Measurements from ENCODE around the gene CSPG4. TPM values are rescaled to one million over a fixed set of nuclear protein-coding genes. Genes with fewer than 3 reads are reported as not detected.

CSPG4 gene
- total RNA-seq, 2 experiments from 2014 or later, result 0.02 TPM

DNA sequence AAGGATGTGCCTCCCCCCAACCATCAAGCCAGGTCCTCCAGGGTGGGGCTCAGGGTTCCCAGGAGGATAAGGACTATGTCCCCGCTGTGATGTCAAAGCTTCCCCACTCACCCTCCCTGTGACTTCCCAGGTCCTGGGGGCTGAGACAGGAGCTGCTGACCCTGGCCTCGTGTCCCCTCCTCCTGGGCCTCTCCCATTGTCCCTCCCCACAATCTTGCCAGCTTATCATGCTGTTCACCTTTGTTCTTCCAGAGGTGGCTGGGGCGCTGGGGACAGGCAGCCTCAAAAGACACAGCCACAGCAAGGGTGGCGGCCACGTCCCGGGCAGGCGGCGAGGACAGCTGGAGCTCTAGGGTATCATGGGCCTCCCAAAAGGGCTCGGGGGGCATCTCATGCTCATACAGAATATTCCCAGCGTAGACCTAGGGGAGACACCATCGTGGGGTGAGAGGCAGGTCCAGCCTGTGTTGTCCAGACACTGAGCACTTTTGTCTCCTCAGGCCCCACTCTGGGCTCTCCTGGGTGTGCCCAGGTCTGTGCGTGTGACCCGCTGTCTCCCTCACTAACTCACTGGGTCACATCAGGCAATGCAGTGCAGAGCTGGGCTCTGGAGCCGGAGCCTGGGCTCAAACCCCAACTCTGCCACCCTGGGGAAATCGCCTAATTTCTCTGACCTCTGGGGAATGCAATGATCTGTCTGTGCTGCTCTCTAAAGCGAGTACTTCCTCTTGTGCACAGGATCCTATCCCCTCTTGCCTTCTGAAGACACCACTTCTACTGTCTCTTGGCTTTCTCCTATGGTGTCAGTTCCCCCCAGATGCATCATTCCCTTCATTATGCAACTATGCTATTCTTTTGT lies 35.0 kb downstream of the CSPG4 start:
- POLR2A ChIA-PET, result interaction anchor here (0.6 kb wide), 1 partner anchor 564 kb away, joined by 9 read pairs; no protein-coding TSS in a partner anchor
- CTCF ChIA-PET, result interaction anchor here (0.7 kb wide), 1 partner anchor 129 kb away, joined by 4 read pairs; no protein-coding TSS in a partner anchor

DNA sequence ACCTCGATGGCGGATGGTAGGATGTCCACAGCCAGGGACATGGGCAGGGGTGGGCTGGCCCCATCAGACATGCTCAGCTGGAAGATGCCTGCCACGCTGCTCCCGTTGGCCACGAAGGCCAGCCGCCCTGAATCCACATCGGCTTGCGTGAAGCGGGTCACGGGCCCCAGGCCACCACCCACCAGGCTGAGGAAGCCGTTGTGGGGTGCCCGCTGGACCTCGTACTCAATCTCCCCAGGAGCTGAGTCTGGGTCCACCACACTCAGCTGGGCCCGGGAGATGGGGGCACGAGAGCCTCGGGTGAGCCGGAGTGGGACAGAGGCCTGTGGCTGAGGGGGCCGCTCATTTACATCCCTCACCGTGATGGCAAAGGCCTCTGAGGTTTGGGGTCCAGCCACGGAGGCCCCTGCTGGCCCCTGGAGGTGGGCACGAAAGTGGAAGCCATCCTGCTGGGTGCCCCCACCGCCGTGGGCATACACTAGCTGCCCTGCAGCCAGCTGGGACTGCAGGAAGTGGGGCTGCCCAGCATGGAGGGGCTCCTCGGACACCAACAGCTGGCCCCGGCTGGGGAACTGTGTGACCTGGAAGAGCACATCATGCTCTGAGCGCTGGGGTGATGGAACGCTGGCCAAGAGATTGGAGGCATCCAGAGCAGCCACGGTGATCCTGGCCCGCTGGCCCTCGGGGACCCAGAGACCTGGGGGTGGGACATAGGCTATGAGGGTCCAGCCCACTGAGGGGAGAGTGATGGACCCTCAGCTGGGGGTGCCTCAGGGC lies 35.8 kb downstream of the CSPG4 start:
- CTCF ChIA-PET, result interaction anchor here (0.7 kb wide), 1 partner anchor 128 kb away, joined by 4 read pairs; no protein-coding TSS in a partner anchor
- POLR2A ChIA-PET, result no interaction called here

DNA sequence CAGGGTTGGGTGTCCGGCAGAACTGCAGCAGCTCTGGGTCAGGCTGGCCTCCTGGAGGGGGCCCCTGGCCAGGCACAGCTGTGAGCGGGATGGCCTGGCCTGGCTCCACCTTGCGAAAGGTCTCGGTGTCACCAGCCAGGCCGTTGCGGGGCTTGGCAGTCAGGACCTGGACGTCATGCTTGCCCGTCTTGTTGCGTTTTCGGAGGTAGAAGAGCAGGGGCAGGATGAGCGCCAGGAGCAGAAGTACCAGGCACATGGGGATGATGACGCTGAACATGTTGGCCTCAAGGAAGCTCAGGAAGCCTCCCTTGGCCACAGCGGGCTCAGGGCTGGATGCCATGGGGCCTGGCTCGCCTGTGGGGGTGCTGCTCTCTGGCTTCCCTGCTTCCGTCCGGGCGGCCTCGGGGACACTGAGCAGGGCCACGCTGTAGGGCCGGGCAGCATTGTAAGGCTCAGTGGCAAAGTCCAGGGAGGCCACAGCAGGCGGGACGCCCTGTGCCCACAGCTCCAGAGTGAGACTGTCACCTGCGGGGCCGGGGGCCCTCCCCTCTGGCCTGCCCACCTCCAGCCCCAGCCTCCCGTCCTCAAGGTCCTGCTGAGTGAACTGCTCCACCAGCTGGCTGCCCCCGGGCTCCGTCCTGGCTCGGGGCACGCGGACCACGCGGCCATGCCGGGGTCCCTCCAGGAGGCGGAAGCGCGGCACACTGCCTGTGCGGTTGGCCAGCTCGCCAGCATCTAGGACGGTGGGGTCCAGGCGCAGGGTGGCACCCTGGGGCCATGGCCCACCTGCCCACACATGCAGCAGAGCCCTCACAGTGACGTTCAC lies 36.9 kb downstream of the CSPG4 start:
- ChIA-PET POLR2A (no interaction called here), CTCF (interaction anchor here (1.3 kb wide), 1 partner anchor 10 kb away, joined by 3 read pairs; no protein-coding TSS in a partner anchor)

DNA sequence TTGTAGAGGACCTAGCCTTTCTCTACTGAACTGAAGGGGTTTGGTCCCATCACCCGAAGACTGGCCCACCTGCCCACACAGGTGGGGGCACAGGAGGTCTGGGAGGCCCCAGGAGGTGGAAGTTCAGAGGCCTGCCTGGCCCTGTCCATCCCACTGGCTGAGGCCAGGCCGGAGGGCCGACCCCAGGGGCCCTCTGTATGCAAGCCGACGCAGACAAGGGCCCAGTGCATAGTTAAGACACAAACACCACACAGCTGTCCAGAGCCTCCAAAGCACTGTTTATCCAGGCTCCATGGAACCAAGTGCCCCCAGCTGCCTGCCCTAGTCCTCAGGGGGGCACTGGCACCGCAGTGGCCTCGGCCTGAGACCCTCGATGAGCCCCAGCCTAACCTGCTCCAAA lies 38.3 kb downstream of the CSPG4 start:
- CTCF ChIA-PET, result no interaction called here
- POLR2A ChIA-PET, result no interaction called here

DNA sequence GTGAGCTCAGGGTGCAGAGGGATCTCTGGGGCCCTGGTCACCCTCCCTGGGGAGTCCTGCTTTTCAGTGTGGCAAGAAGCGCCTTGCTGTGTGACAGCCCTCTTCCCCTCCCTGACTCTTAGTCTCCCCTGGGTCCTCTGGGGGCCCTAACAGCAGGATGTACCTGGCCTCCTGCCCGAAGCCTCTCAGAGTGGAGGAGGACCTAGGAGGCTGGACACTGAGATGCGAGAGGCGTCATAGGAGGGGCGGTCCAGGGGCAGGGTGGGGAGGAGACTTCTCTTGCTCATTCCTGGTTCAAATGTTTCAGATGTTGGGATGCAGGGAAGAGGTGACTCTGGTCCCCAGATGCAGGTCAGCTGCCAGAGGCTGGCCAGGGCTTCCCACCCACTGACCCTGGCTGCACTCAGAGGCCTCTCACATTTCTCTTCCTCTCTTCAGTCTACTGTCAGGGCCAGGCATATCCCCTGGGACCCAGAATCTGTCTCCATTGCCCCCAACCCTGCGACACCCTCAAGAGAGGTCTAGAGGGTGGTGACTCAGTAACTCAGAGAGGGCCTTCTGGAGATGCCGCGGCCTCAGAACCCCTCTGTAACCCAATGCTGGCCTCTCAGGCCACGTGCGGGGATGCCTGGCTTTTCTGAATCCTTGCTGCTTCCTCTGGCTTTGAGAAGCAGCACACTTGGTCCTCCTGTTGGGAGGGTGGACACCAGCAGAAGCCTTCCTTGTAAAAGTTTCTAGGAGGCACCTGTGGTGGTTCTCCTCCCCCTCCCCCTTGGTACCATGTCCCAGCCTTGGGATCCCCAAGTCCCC lies 39.0 kb downstream of the CSPG4 start:
- ChIA-PET CTCF (no interaction called here), POLR2A (no interaction called here)

DNA sequence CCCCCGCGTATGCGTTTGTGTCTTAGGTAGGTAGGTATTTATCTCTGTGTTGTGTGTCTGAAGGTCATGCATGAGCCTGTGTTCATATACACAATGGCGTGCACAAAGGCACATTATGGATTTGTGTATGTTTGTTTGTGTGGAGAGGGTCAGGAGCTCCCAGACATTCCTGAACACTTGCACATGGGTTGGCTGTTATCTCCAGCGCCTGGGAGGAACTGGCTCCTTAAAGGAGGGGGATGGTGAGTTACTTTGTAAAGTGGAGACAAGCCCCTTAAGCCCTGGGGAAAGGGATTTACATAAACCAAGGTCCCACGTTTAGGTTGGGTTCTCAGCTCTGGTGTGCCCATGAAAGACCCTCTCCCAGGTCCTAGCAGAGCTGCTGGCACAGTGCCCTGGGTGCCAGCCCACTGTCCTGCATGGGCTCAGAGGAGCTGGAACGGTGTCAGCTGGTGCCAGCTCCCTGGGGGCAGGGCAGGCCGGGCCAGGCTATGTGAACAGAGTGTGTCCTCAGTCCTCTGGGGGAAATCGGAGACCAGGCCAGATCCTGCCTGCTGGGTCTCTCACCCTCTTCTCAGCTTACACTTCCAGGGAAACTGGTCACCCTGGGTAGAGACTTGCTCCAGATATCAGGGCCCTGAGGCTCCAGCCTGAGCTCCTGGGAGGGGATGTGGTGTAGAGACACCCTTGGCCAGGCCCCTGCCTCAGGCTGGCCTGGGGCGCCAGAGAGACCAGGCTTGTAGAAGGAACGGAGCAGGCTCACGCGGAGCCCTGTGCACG lies 39.8 kb downstream of the CSPG4 start:
- CTCF ChIA-PET, result no interaction called here
- POLR2A ChIA-PET, result no interaction called here

DNA sequence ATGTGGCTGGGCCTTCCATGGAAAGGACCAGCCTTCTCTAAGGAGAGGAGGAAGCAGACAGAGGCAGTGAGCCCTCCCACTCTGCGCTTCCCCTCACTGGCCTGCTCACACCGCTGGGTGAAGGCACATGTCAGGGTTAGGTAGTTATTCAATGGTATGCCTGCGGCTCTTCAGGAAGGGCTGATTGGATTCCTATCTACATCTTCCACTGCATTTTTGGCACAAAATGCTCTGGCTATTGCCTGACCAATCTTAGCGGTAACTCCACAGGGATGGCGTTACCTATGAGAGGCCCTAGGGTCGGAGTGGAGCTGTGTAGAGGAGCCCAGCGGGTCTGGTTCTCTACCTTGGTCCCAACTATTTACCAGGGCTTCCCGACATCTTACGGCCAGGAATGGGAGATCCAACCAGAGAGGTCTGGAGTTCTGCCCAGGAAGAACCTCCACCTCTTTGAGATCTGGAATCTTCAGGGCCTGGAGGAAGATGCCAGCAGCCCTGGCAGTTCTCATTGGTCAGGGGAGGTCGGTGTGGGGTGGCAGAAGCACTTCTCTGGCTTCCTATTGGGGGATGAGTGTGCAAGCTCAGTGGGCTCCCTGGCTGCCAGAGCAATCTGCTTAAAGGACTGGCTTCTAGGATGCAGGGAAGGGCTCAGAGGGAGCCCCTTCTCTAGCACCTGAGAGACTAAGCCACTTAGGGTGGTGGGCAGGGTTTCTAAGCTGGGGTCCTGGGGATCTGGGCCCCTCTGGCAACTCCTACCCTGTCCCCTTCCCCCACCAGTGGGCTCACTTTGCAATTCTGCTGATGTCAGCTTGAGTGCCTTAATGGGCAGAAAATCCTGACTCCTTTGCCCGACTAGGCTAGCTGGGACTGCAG lies 40.7 kb downstream of the CSPG4 start:
- ChIA-PET POLR2A (no interaction called here), CTCF (no interaction called here)

DNA sequence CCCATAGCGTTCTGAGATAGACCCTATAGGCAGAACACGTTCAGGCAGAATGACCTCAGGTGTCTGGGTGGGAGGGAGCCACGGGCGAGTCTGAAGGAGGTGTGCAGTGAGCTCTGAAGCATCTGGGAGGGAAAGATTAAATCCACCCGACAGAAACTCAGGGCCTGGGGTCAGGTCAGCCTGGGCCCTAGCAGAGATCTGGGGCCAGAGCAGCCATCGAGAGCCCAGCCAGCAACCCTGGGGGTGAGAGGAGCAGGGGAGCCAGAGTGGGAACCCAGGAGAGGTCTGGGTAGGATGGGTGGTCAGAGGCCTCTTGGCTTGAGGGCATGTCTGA lies 42.8 kb downstream of the CSPG4 start:
- CTCF ChIA-PET, result no interaction called here
- POLR2A ChIA-PET, result no interaction called here

DNA sequence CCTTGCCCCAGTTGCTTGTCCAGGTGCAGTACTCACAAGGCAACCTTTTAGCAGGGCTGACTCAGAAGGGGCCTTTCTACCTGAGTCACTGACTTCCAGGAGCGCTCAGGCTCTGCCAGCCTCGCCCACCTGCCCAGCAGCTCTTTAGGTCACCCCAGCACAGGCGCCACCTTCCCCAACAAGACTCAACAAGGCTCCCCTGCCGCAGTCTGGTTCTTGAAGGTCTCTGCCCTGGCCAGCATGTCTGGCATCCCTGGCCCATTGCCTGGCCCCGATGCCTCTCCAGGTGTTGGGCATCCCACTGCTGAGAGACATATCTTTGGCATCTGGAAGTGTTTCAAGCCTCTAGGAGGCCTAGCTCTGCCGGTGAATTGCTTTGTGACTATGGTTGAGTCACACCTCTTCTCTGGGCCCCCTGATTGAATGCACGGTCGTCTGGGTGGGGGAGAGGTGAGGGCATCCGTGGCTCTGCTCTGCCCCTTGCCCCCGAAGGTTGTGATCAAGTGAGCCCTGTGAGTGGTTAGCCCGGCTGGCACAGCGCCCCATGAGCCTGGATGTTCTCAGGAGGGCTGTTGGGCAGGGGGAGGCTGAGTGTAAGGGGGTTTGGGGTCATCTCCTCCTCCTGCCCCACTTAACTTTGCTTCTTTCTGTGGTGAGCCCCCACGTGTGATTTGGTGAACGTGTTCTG lies 43.3 kb downstream of the CSPG4 start:
- ChIA-PET CTCF (interaction anchor here (0.9 kb wide), 1 partner anchor 13 kb away, joined by 3 read pairs; no protein-coding TSS in a partner anchor), POLR2A (no interaction called here)

DNA sequence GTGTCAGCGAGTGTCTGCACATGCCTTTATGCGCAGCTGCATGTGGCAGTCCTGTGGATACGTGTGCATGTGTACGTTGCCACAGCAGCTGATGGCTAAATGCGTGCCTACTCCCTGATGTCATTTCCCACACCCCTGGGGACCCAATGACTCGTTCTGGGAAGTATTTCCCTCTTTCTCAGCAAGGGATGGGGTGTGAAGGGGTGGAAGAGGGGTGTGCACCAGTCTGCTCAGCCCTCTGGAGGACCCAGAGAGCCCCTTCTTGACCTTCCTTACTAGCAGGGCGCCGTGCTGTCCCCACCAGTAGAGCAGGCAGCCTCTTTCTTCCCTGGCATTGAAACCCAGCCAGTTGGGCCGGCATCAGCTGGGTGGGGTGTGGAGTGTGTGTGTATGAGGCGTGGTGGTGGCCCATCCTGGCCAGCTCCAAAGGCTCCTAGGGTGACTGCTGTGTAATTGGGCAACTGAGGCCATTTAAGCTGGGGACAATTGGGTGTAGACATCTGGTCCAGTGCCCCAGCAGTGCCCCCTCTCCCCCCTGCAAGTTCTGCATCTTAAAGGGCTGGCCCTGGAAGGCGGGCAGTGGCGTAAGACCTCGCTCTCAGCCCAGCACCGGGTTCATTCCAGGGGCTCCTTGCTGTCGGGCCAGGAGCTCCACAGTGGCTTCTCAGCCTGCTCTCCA lies 45.7 kb downstream of the CSPG4 start:
- POLR2A ChIA-PET, result no interaction called here

DNA sequence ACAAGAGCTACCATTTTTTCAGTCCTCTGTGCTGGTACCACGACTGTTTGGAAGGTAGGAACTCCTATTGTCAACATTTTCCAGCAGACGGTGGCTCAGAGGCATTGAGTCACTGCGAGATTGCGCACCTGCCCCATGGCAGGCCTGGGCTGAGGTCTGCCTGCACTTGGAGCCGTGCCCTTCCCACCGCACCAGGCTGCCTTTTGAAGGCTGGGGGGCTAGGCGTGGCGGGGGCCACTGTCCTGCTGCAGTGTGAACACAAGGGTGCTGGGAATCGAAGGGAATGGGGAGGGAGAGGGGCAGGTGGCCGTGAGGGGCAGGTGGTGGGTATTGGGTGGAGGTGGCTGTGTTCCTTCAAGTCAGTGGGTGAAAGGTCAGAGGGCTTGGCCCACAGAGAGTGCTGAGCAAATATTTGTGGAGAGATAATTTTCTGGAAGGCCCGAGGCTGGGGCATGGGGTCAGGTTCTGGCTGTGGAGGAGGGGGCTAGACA lies 48.7 kb downstream of the CSPG4 start:
- ChIA-PET CTCF (no interaction called here), POLR2A (interaction anchor here (0.5 kb wide), 1 partner anchor 12 kb away, joined by 3 read pairs; no protein-coding TSS in a partner anchor)

More for the DNA sequence above, 45.7 kb downstream of the CSPG4 start:
- CTCF ChIA-PET, result no interaction called here

DNA sequence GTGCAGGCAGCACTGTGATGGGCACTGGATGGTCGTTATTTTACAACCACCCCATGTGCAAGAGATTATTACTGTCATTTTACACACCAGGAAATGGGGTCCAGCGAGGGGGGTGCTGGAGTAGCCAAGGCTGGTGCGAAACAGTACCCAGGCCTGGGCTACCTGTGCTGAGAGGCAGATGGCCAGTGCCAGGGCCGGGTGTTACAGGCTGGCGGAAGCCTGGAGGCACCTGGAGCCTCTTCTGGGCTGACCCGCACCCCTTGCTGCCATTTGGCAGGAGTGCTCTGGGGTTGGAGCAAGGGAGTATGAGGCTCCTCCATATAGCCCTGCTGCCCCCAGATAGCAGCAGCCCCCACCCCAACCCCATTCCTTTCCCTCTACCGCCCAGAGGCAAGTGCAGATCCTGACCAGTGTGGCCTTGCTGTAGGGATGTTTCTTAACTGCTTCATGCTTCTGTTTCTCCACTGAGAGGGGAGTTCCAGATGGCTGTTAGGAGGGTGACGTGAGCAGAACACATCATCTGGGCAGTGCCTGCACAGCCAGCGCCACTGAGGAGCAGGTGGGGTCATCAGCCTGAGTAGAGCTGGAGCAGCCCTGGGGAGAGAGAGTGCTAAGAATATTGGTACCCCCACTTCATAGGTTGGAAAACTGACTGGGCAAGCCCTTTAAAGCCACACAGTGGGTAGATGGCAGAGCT lies 49.7 kb downstream of the CSPG4 start:
- ChIA-PET POLR2A (interaction anchor here (0.5 kb wide), 1 partner anchor 11 kb away, joined by 3 read pairs; no protein-coding TSS in a partner anchor), CTCF (no interaction called here)

DNA sequence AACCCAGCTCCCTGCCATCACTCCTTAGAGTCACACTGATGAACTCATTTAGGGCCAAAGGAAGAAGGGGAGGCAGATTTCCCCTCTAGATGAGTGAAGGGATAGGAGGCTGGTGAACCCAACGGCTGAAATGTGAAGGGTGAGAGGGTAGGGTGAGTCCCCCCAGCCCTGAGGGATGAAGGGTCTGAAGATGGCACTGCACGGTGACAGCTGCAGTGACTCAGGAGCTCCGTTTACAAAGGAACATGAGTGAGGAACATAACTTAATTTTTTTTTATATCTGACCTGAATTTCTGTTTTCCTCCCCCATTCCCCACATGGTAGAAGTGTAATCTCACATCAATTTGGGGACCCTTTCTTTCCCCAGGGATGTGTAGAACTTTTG lies 50.9 kb downstream of the CSPG4 start:
- ChIA-PET CTCF (interaction anchor here (0.6 kb wide), 1 partner anchor 43 kb away, joined by 4 read pairs; no protein-coding TSS in a partner anchor), POLR2A (interaction anchor here (0.8 kb wide), 1 partner anchor 22 kb away, joined by 4 read pairs; the partner anchor contains the start of gene IMP3)

DNA sequence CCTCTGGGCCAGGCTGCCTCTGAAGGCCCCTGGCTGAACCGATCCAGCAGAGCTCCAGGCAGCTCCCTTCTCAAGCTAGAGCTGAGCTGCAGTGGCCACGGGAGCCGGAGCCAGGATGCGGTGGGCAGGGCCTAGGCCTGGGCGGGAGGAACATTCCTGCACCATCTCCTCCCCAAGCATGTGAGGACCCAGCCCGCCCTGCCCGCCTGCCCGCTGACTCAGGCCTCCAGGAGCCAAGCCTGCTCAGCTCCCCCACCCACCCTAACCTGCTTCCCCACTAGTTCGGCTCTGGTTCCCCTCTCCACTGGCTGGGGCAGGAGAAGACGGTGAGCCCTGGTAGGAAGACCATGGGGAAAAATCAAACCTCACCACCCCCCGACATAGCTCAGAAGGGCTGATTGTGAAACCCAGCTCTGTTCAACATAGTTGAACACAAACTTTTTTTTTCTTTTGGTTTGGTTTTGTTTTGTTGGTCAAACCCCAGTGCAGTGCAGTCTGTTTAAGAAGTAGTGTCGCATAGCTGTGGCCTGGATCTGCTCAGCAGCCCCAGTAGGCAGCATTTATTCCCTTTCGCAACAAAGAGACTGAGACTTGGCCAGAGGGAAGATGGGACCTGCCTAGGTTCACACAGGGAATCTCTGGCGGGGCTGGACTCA lies 51.4 kb downstream of the CSPG4 start:
- POLR2A ChIA-PET, result interaction anchor here (0.6 to 0.8 kb wide), 2 partner anchors 21 to 110 kb away, joined by 4 to 5 read pairs; partner anchors contain the start of gene IMP3
- CTCF ChIA-PET, result interaction anchor here (0.6 kb wide), 1 partner anchor 42 kb away, joined by 4 read pairs; no protein-coding TSS in a partner anchor
